HG03103 (cell line): Measurements from ENCODE around the gene C20orf144.
A peak's percentile ranks its signal among the peaks of the same experiment; 100 is the strongest.

Source experiments
- ATAC-seq: cut with Tn5 transposase; IDR thresholded peaks from one replicate; pipeline ENCODE4 v1.9.1; 2021; ENCODE audit warnings: low read depth; ENCODE audit not compliant: unreplicated experiment

C20orf144 gene

DNA sequence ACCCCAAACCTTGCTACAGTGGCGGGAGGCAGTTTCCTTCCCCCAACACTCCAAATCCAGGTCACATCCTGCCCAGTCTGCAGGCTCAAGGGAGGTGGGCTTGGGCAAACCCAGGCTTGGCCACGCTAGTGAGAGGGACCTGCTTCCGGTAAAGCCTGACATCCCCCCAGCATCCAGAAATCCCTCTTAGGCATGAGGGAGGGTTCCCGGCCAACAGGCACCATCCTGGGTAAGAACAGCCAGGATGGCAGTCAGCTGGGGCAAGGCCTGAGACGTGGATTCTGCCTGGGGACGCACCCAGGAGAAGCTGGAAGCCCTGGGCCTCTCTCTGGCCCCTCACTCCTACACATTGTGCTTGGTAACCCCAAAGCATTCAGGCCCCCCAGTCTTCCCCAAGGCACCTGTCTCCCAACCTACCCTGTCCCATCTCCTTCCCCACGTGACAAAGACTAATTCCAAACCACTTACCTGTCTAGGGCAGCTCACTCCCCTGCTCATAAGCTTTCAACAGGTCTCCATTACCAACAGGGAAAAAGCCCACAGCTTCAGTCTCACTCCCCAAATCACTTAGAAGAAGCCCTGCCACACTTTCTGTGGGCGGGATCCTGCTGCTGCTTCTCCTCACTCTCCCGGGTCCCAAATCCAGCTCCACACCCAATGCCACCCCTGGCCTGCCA, 2.1 kb downstream of the C20orf144 start:
- ATAC-seq, result no peak

GRCh38 chr20:33664762-33665144, 2.6 kb downstream of the C20orf144 start:
- ATAC-seq, result no peak

- ATAC-seq, result peak; percentile 59
Observed at GRCh38 chr20:33666293-33667244, 4.4 kb downstream of the C20orf144 start, which contains the start of gene ACTL10. ACTL10 (plus strand) TSS chr20:33666943; CDS start chr20:33667498, 555 bp downstream.

DNA sequence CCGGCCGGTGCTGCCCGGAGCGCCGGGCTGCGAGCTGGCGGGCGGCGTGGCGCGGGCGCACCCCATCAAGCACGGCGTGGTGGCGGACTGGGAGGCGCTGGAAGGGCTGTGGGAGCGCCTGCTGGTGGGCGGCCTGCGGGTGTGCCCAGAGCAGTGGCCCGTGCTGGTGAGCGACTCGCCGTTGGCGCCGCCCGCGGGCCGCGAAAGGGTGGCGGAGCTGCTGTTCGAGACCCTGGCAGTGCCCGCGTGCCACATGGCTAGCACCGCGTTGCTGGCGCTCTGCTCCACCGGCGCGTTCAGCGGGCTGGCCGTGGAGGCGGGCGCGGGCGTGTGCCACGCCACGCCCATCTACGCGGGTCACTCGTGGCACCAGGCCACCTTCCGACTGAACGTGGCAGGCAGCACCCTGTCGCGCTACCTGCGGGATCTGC, 5.1 kb downstream of the C20orf144 start:
- ATAC-seq, result peak; percentile 3

DNA sequence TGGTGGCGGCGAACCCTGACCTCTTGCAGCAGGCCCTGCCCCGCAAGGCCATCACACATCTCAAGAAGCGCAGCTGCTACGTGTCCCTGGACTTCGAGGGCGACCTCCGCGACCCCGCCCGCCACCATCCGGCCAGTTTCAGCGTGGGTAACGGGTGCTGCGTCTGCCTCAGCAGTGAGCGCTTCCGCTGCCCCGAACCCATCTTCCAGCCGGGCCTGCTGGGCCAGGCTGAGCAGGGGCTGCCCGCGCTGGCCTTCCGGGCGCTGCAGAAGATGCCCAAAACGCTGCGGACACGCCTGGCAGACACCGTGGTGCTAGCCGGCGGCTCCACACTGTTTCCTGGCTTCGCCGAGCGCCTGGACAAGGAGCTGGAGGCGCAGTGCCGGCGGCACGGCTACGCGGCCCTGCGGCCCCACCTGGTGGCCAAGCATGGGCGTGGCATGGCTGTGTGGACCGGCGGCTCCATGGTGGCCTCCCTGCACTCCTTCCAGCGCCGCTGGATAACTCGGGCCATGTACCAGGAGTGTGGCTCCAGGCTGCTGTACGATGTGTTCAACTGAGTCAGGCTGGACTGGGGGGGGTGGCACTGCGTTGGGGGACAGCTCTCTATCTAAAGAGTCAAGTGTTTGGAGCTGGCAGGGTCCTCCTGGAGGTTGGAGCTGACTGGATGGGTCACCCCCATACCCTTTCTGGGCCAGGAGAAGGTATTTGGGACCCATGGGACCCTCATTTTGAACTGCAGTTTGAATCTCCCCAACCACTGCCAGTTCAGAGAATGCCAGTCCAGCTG, 5.7 kb downstream of the C20orf144 start:
- no peak for ATAC-seq

- no peak for ATAC-seq
Observed at GRCh38 chr20:33668466-33669155, 6.5 kb downstream of the C20orf144 start.

DNA sequence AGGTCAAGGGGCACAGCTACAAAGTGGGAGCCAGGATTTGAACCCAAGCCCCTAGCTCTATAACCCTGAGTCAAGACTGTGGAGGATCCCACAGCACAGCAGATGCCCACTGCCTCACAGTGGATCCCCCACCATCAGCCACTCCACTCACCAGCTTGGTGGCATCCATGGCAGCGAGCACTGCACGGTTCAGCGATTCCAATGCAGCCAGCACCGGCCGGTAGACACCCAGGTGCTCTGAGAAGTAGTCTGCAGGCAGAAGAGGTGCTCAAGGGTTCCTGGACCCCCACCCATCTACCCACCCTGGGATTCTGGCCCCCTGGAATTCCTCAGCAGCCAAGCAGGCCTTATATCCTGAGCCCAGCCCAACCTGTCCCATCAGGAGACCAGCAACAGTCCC, 7.1 kb downstream of the C20orf144 start:
- ATAC-seq, result no peak

GRCh38 chr20:33669873-33670640, 7.9 kb downstream of the C20orf144 start:
- no peak for ATAC-seq

- ATAC-seq, result no peak
Observed at GRCh38 chr20:33670715-33671499, 8.8 kb downstream of the C20orf144 start.

DNA sequence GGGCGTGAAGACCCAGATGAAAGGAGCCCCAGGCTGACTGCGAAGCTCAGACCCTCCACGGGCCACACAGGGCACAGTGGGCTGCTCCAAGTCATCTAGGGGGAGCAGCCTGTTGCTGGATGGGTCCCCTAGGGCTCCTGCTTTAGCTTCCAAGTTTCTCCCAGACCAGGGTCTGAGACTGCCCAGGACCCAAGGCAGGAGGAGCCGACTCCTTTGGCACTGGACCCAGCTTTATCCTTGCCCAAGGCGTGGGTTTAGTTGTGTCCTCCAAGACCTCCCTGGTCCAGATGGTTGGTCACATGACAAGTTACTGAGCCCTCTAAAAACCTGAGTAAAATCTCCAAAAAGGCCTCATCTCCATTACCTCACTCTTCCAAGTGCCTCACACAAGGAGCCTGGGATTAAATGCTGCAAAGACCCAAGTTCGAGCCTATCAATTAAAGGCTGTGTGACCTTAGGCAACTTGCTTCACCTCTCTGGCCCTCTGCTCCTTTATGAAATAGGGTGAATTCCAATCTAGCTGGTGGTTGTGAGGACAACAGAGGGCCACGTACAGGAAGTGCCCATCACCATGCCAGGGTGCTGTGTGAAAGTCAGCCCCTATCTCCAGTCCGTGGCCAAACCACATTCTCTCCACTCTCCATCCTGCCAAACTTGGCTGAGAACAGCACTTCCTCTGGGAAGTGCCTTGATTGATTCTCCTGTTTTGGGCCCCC, 9.6 kb downstream of the C20orf144 start:
- no peak for ATAC-seq

GRCh38 chr20:33672426-33673113, 10.4 kb downstream of the C20orf144 start:
- ATAC-seq, result no peak

DNA sequence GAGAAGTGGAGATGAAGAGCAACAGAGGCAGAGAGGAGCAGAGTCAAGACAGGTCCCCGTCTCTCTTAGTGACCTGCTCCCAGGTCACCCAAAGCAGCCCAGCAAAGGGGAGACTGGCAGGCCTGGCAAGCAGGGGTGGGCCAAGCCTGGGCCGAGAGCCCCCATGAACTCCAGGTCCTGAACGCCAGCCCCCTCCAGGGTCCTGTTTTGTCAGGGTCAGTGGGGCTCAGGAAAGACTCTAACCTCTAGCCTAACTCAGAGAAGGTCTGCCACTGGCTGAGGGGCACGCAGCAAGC, 10.9 kb downstream of the C20orf144 start:
- ATAC-seq, result no peak

DNA sequence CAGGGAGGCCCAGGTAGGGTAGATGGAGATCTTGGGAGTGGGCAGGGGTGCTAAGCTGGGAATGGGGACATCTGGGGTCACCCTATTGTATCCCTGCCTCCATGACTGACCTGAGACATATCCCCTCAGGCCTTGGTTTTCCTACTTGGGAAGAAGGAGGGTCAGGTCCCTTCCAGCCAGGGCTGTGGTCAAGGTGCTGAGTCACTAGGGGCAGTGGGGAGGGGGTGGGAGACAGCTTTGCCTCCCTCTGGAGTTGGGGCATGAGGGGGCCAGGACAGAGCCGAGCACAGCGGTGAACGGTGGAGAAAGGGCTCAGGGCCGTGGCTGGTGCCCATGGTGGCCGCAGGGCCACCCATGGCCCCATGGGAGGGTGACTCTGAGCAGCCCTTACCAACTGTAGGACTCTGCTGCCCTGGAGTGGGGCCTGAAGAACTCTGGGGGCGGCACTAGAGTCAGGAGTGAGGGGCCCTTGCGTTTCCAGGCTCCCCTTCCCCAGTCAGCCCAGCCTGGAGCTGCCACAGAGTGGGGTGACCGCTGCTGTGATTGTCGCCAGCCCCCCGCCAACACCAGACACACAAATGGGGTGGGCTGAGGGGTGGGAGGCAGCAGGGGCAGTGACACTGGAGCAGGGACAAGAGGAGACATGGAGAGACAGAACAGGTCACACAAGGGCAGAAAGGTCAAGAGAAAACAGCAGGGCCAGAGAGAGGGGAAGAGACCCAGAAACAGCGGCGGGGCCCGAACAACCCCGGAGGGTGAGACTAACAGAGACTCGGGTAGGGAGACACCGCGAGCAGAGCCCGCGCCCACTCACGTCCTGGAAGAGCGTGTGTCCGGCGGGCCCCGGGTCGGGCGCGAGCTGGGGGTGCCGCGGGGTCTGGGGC, 11.5 kb downstream of the C20orf144 start:
- peak; percentile 36 for ATAC-seq

- ATAC-seq, result peak; percentile 43
Observed at GRCh38 chr20:33674294-33675135, 12.4 kb downstream of the C20orf144 start, which contains the start of gene NECAB3. NECAB3 (minus strand) TSS chr20:33674428; CDS start chr20:33674352, 76 bp downstream.

GRCh38 chr20:33675136-33675959, 13.2 kb downstream of the C20orf144 start:
- no peak for ATAC-seq
